Endothelial cell of umbilical vein (primary cell): Measurements from ENCODE around the gene EVPLL. TPM values are rescaled to one million over a fixed set of nuclear protein-coding genes. Genes with fewer than 3 reads are reported as not detected.
"Not testable (repeated sequence)": the region's sequence is repeated elsewhere in the genome, so short reads cannot be mapped to it uniquely, and the experiment has no call there.

ENCODE experiments used
- BruUV-seq: library from RNA; stranded (reverse); fragments of 400-500 nt; replicated peaks from 2 replicates; lab custom pipeline; 2021; lab: Mats Ljungman, UMichigan
- CTCF ChIA-PET: fragments of 300-600, 350-600 bp; sonication (Branson Sonifier 250); formaldehyde crosslinking; loops from one replicate; lab custom pipeline; 2021; ENCODE audit warnings: antibody characterized with exemption, inconsistent platforms; lab: Charles Lee
- POLR2A ChIA-PET: fragments of 300-600, 350-600 bp; sonication (Branson Sonifier 250); formaldehyde crosslinking; loops from one replicate; lab custom pipeline; 2021; ENCODE audit warnings: antibody characterized with exemption, inconsistent platforms; lab: Charles Lee
- DNase-seq: peaks from one replicate; pipeline ENCODE4 v3.0.0-alpha.2; 2011; ENCODE audit warnings: low read depth, low spot score
- FAIRE-seq: peaks from 2 replicates; lab custom pipeline; 2011; peaks lifted over from hg19 to GRCh38; lab: Jason Lieb, UNC
- H2AFZ ChIP-seq: 2 replicates; pipeline ENCODE4 v1.6.0; 2012; ENCODE audit warnings: low read depth, low read length, control low read depth, inconsistent platforms
- H3K27ac ChIP-seq: 2 replicates; pipeline ENCODE4 v1.5.1; 2011; ENCODE audit warnings: low read depth, mild to moderate bottlenecking, control low read depth, low read length, moderate library complexity; ENCODE audit not compliant: insufficient read depth
- H3K27me3 ChIP-seq, 2 experiments: 2 replicates each; pipeline versions ENCODE4 v1.6.0 to v1.6.1; 2011; ENCODE audit warnings: low read length in 2 of 2, mixed read lengths in 1 of 2; ENCODE audit not compliant: control insufficient read depth in 2 of 2, insufficient read depth in 2 of 2
- H3K36me3 ChIP-seq, 2 experiments: 2 replicates in 1 of 2; 3 replicates in 1 of 2; pipeline ENCODE4 v1.5.1; 2011; ENCODE audit warnings: low read length in 2 of 2, mild to moderate bottlenecking in 1 of 2, moderate library complexity in 1 of 2; ENCODE audit not compliant: control insufficient read depth in 2 of 2, insufficient read depth in 2 of 2; ENCODE audit errors: extremely low read depth in 1 of 2
- H3K4me1 ChIP-seq: 3 replicates; pipeline ENCODE4 v1.5.1; 2011; ENCODE audit warnings: mild to moderate bottlenecking, low read length; ENCODE audit not compliant: control insufficient read depth, insufficient read depth; ENCODE audit errors: extremely low read depth
- H3K4me2 ChIP-seq: 2 replicates; pipeline ENCODE4 v1.6.1; 2011; ENCODE audit warnings: low read length, control low read depth, mixed read lengths; ENCODE audit not compliant: insufficient read depth
- H3K4me3 ChIP-seq, 3 experiments: fragments of 200-600 bp in 1 of 3; sonication (generic), shearing (Covaris generic) in 1 of 3; replicated peaks in 1 of 3; 2 replicates each; pipeline ENCODE4 v1.5.1; 2011 to 2016; ENCODE audit warnings: control low read depth in 3 of 3, low read length in 3 of 3, mild to moderate bottlenecking in 2 of 3, inconsistent platforms in 1 of 3, low read depth in 1 of 3, moderate library complexity in 1 of 3; ENCODE audit not compliant: insufficient read depth in 1 of 3
- H3K79me2 ChIP-seq: 2 replicates; pipeline ENCODE4 v1.6.0; 2012; ENCODE audit warnings: low read length, inconsistent platforms; ENCODE audit not compliant: control insufficient read depth, insufficient read depth
- H3K9ac ChIP-seq: replicated peaks from 2 replicates; pipeline ENCODE3; 2011; ENCODE audit warnings: low read length, control low read depth; ENCODE audit not compliant: insufficient read depth; ENCODE audit errors: extremely low read depth
- H3K9me1 ChIP-seq: replicated peaks from 3 replicates; pipeline ENCODE4 v1.6.0; 2011; ENCODE audit warnings: mild to moderate bottlenecking, low read length; ENCODE audit not compliant: control insufficient read depth, insufficient read depth; ENCODE audit errors: extremely low read depth
- H3K9me3 ChIP-seq: replicated peaks from 2 replicates; pipeline ENCODE4 v1.5.1; 2012; ENCODE audit warnings: low read length, inconsistent platforms; ENCODE audit not compliant: control insufficient read depth, insufficient read depth
- H4K20me1 ChIP-seq: replicated peaks from 2 replicates; pipeline ENCODE3; 2011; ENCODE audit warnings: mild to moderate bottlenecking, low read length; ENCODE audit not compliant: control insufficient read depth, insufficient read depth; ENCODE audit errors: extremely low read depth
- EZH2 ChIP-seq: IDR thresholded peaks from 2 replicates; pipeline ENCODE4 v1.6.1; 2012; ENCODE audit warnings: borderline replicate concordance, low read depth, mild to moderate bottlenecking, moderate library complexity, low read length, inconsistent platforms; ENCODE audit not compliant: severe bottlenecking
- FOS ChIP-seq: IDR thresholded peaks from 2 replicates; pipeline ENCODE4 v1.6.1; 2011; ENCODE audit warnings: mild to moderate bottlenecking, low read length, moderate library complexity, borderline replicate concordance; ENCODE audit not compliant: insufficient read depth
- GATA2 ChIP-seq: IDR thresholded peaks from 2 replicates; pipeline ENCODE4 v1.7.0; 2011; ENCODE audit warnings: low read depth, mild to moderate bottlenecking, moderate library complexity, mixed read lengths, low read length; ENCODE audit not compliant: insufficient read length, insufficient read depth
- JUN ChIP-seq: IDR thresholded peaks from 2 replicates; pipeline ENCODE4 v1.6.1; 2011; ENCODE audit warnings: borderline replicate concordance, low read depth; ENCODE audit not compliant: insufficient read length, insufficient read depth
- MYC ChIP-seq: IDR thresholded peaks from one replicate; pipeline ENCODE4 v1.6.1; 2011; ENCODE audit warnings: mild to moderate bottlenecking, low read depth, low read length
- POLR2A ChIP-seq: IDR thresholded peaks from 2 replicates; pipeline ENCODE4 v1.6.1; 2012; ENCODE audit warnings: low read depth, mild to moderate bottlenecking, control low read depth, low read length
- POLR2AphosphoS5 ChIP-seq: IDR thresholded peaks from 2 replicates; pipeline ENCODE4 v1.6.1; 2012; ENCODE audit warnings: low read depth, mild to moderate bottlenecking, control low read depth, low read length, moderate library complexity; ENCODE audit not compliant: insufficient read depth
- dilution Hi-C: fragments of 300-500 bp; cut with MboI; formaldehyde crosslinking; loops from one replicate; pipeline ENCODE4 v1.15.0; 2019; ENCODE audit warnings: low sequenced_read_pairs; ENCODE audit not compliant: extremely low pct_ligation_motif_present
- intact Hi-C: fragments of 100-400 bp; cut with micrococcal nuclease; formaldehyde crosslinking; loops from one replicate; pipeline ENCODE4 v1.10.0; 2022
- polyA plus RNA-seq, 4 experiments: library from polyadenylated mRNA; depleted of rRNA in 3 of 4; stranded (reverse) in 3 of 4; unstranded in 1 of 4; fragments of >200 nt; gene quantifications; 2 replicates each; pipeline versions ENCODE4 v1.2.1 to v1.2.3, GENCODE V29; 2011 to 2012; ENCODE audit warnings: missing spikeins in 1 of 4
- total RNA-seq: library from RNA; stranded (reverse); gene quantifications from 2 replicates; pipeline ENCODE4 v1.2.3, GENCODE V29; 2021
- TF ChIP-seq, protein P1 (sequence below): IDR thresholded peaks from 2 replicates; pipeline ENCODE4 v1.6.1; 2011; ENCODE audit not compliant: insufficient read depth, insufficient read length
- TF ChIP-seq, protein P2 (sequence below), 2 donors: IDR thresholded peaks; 1 replicate in 1 of 2; 2 replicates in 1 of 2; pipeline ENCODE4 v1.5.1; 2011; ENCODE audit warnings: low read length in 2 of 2, mild to moderate bottlenecking in 2 of 2, moderate library complexity in 2 of 2, control low read depth in 1 of 2, inconsistent platforms in 1 of 2, low read depth in 1 of 2; ENCODE audit not compliant: insufficient read depth in 1 of 2; ENCODE audit errors: extremely low read depth in 1 of 2

Gene EVPLL
- total and polyA plus RNA-seq, 2 donors (not counting 3 experiments of a cell fraction or from before 2014, with no cell fraction given) = not detected

DNA sequence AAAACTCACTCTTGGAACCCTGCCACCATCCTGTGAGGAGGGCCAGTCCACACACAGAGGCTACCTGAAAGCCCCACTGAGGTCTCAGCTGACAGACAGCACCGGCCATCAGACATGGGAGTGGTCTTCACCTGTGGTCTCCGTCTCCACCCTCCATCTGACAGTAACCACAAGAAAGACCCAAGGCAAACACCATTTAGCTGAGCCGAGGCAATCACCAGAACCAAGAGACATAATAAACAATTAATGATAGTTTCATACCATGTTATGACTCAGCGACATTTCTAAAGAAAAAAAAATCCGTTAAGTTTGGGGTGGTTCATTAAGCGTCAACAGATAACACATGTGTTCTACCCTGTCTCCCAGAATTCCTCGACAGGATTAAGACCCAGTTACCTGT, 6.1 kb upstream of the EVPLL start:
- Histone ChIP-seq H3K4me1 (no peaks in the 10 kb centered on the region), H3K27me3 (peaks cover 0 to 4% of the 10 kb centered on the region in 2 experiments), H3K9ac (no peak overlapping the region), H3K36me3 (no peaks in the 10 kb centered on the region), H3K9me1 (no peaks in the 10 kb centered on the region), H3K79me2 (no peaks in the 10 kb centered on the region), H4K20me1 (no peaks in the 10 kb centered on the region), H3K4me3 (no peak overlapping the region), H3K9me3 (no peaks in the 10 kb centered on the region), H3K4me2 (no peak overlapping the region), H2AFZ (no peak overlapping the region), H3K27ac (no peak overlapping the region)
- FAIRE-seq = no peak
- intact Hi-C loops (no loop called here), dilution Hi-C loops (no loop called here)
- no peak for DNase-seq
- POLR2A ChIA-PET = no interaction called here
- TF ChIP-seq, protein P1, sequence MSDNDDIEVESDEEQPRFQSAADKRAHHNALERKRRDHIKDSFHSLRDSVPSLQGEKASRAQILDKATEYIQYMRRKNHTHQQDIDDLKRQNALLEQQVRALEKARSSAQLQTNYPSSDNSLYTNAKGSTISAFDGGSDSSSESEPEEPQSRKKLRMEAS = no peak
- TF ChIP-seq, protein P2, sequence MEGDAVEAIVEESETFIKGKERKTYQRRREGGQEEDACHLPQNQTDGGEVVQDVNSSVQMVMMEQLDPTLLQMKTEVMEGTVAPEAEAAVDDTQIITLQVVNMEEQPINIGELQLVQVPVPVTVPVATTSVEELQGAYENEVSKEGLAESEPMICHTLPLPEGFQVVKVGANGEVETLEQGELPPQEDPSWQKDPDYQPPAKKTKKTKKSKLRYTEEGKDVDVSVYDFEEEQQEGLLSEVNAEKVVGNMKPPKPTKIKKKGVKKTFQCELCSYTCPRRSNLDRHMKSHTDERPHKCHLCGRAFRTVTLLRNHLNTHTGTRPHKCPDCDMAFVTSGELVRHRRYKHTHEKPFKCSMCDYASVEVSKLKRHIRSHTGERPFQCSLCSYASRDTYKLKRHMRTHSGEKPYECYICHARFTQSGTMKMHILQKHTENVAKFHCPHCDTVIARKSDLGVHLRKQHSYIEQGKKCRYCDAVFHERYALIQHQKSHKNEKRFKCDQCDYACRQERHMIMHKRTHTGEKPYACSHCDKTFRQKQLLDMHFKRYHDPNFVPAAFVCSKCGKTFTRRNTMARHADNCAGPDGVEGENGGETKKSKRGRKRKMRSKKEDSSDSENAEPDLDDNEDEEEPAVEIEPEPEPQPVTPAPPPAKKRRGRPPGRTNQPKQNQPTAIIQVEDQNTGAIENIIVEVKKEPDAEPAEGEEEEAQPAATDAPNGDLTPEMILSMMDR (IDR thresholded peaks at IDR 0.05; ENCODE audit: extremely low read depth in 1 of 2, insufficient read depth in 1 of 2, low read depth in 1 of 2, low read length in 2 of 2) = no peak
- TF ChIP-seq MYC = no peak
- no peak for TF ChIP-seq FOS
- no peak for TF ChIP-seq POLR2AphosphoS5
- TF ChIP-seq JUN = no peak
- TF ChIP-seq GATA2 = no peak
- TF ChIP-seq POLR2A = no peak
- TF ChIP-seq EZH2 = no peak
- CTCF ChIA-PET = no interaction called here
- BruUV-seq = no TSS peak

DNA sequence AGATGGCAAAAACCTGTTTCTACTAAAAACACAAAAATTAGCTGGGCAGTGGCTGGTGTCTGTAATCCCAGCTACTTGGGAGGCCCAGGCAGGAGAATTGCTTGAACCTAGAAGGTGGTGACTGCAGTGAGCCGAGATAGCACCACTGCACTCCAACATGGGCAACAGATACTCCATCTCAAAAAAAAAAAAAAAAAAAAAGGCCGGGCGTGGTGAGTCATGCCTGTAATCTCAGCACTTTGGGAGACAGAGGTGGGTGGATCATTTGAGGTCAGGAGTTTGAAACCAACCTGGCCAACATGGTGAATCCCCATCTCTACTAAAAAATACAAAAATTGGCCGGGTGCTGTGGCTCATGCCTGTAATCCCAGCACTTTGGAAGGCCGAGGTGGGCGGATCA, 4.4 kb upstream of the EVPLL start:
- DNase-seq, H3K4me1 ChIP-seq, H3K79me2 ChIP-seq, H3K9me1 ChIP-seq, dilution Hi-C loops, FAIRE-seq, H3K9ac ChIP-seq, H3K27ac ChIP-seq, H2AFZ ChIP-seq, intact Hi-C loops, BruUV-seq, POLR2A ChIA-PET, H3K9me3 ChIP-seq, H3K4me2 ChIP-seq, H3K4me3 ChIP-seq, H4K20me1 ChIP-seq, H3K36me3 ChIP-seq, H3K27me3 ChIP-seq: not testable (repeated sequence)
- CTCF ChIA-PET = interaction anchor here (1.2 kb wide), 1 partner anchor 16 kb away, joined by 3 read pairs; no protein-coding TSS in a partner anchor
